ENCODE results near the gene ZNF408. TPM values are rescaled to one million over a fixed set of nuclear protein-coding genes. Genes with fewer than 3 reads are reported as not detected.

ZNF408 gene
- total and polyA plus RNA-seq, 2 of the 13 experiments (the other 11 are each of a cell fraction or from before 2014, with no cell fraction given): 11.2 to 12.5 TPM

- no peak for TF ChIP-seq HINFP (CRISPR knock-in tag; IDR thresholded peaks at IDR 0.05; ENCODE audit: low read depth)
- TF ChIP-seq ZFP41 (CRISPR knock-in tag; IDR thresholded peaks at IDR 0.05; ENCODE audit: borderline replicate concordance): no peak
- no peak for TF ChIP-seq ZNF557 (CRISPR knock-in tag; IDR thresholded peaks at IDR 0.05)
- no peak for TF ChIP-seq MLX (CRISPR knock-in tag; IDR thresholded peaks at IDR 0.05)
- TF ChIP-seq HMGXB3 (CRISPR knock-in tag; IDR thresholded peaks at IDR 0.05; ENCODE audit: borderline replicate concordance): 0 out of 2 replicates have a peak, but pooled peaks have one; percentile 19
- TF ChIP-seq ZFP36L2 (CRISPR knock-in tag; IDR thresholded peaks at IDR 0.05): no peak
- TF ChIP-seq ESRRA (CRISPR knock-in tag; IDR thresholded peaks at IDR 0.05; ENCODE audit: low read depth): no peak
- TF ChIP-seq AGO1 (IDR thresholded peaks at IDR 0.05; ENCODE audit: low read depth, low read length, poor library complexity, severe bottlenecking): no peak
- TF ChIP-seq ZBTB44 (CRISPR knock-in tag; IDR thresholded peaks at IDR 0.05): no peak
- TF ChIP-seq EEA1 (CRISPR knock-in tag; IDR thresholded peaks at IDR 0.05; ENCODE audit: borderline replicate concordance): no peak
- TF ChIP-seq NR3C1 (CRISPR knock-in tag; IDR thresholded peaks at IDR 0.05): no peak
- TF ChIP-seq ATF1 (CRISPR knock-in tag; IDR thresholded peaks at IDR 0.05): no peak
- TF ChIP-seq PITX1 (CRISPR knock-in tag; IDR thresholded peaks at IDR 0.05): no peak
- no peak for TF ChIP-seq SNAI1 (CRISPR knock-in tag; IDR thresholded peaks at IDR 0.05; ENCODE audit: borderline replicate concordance)
- no peak for TF ChIP-seq JUND (CRISPR knock-in tag; IDR thresholded peaks at IDR 0.05)
- no peak for TF ChIP-seq KDM2A (CRISPR knock-in tag; IDR thresholded peaks at IDR 0.05; ENCODE audit: borderline replicate concordance, low read depth)
- no peak for TF ChIP-seq MLXIP (CRISPR knock-in tag; IDR thresholded peaks at IDR 0.05; ENCODE audit: borderline replicate concordance)
- TF ChIP-seq NBN (conservative IDR thresholded peaks at IDR 0.05): no peak
- TF ChIP-seq KDM5B (CRISPR knock-in tag; IDR thresholded peaks at IDR 0.05; ENCODE audit: borderline replicate concordance): no peak
Measured at GRCh38 chr11:46726206-46726862, 25.5 kb downstream of the ZNF408 start (continued).
